Measurements from ENCODE around the gene ELOA2. TPM values are rescaled to one million over a fixed set of nuclear protein-coding genes. Genes with fewer than 3 reads are reported as not detected.
"Not testable (repeated sequence)": the region's sequence is repeated elsewhere in the genome, so short reads cannot be mapped to it uniquely, and the experiment has no call there.

The ELOA2 gene
- total RNA-seq, 1 donor from 2014 or later, result not detected

DNA sequence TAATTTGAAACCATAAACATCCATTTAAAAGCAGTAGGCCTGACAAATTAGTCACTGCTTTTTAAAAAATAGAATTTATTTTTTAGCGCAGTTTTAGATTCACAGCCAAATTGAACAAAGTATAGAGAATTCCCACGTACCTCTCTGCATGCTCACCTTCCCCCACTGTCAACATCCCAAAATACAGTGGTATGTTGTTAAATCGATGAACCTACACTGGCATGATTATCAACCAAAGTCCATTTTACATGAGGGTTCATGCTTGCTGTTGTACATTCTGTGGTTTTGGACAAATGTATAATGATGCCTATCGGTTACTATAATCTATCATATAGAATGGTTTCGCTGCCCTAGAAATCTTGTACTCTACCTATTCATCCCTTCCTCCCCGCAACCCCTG is 5.6 kb upstream of the ELOA2 start:
- TF ChIP-seq, protein P1, sequence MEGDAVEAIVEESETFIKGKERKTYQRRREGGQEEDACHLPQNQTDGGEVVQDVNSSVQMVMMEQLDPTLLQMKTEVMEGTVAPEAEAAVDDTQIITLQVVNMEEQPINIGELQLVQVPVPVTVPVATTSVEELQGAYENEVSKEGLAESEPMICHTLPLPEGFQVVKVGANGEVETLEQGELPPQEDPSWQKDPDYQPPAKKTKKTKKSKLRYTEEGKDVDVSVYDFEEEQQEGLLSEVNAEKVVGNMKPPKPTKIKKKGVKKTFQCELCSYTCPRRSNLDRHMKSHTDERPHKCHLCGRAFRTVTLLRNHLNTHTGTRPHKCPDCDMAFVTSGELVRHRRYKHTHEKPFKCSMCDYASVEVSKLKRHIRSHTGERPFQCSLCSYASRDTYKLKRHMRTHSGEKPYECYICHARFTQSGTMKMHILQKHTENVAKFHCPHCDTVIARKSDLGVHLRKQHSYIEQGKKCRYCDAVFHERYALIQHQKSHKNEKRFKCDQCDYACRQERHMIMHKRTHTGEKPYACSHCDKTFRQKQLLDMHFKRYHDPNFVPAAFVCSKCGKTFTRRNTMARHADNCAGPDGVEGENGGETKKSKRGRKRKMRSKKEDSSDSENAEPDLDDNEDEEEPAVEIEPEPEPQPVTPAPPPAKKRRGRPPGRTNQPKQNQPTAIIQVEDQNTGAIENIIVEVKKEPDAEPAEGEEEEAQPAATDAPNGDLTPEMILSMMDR (IDR thresholded peaks at IDR 0.05; ENCODE audit: borderline replicate concordance), result no peak
- Histone ChIP-seq H3K27ac (replicated peaks) (no peak overlapping the region), H3K4me1 (no peaks in the 10 kb centered on the region), H3K4me3 (no peak overlapping the region), H3K27me3 (ENCODE audit: low read depth) (peaks cover 14% of the 10 kb centered on the region), H3K9me3 (replicated peaks) (no peaks in the 10 kb centered on the region), H3K36me3 (no peaks in the 10 kb centered on the region)
- intact Hi-C loops (cut with micrococcal nuclease), result no loop called here
- no peak for DNase-seq

DNA sequence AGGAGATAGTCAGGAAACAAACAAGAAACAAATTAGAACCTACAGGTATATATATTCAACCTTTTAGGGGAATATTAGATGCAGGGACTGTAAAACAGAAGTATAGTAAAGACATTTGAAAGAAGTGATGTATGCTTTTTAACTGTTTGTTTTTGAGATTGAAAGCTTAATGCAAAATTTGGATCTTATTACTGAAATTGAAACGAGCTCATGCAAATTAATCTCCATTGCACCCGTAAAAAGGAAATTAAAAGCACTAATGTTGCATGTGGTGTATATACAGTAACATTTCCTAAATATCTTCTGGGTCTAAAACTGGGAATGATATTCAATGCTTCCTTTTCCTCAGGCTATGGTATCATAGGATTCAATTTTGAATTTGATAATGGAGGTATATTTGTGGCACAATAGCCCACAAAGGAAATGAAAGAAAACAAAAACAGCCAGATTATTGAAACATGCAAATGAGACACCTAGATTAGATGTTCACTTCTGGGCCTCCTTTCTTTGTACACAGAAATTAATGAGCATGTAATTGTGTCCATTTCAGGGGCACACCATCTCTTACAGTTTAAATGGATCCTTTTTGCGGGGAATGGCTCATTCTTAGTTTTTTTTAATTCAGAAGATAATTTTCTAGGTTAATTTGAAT is 1.6 kb upstream of the ELOA2 start:
- Histone ChIP-seq H3K27me3 (ENCODE audit: low read depth) (peaks cover 21% of the 10 kb centered on the region), H3K4me3 (no peak overlapping the region), H3K36me3 (no peaks in the 10 kb centered on the region), H3K9me3 (replicated peaks) (no peaks in the 10 kb centered on the region), H3K27ac (replicated peaks) (no peak overlapping the region), H3K4me1 (no peaks in the 10 kb centered on the region)
- intact Hi-C loops (cut with micrococcal nuclease), result no loop called here
- TF ChIP-seq, protein P1 (IDR thresholded peaks at IDR 0.05; ENCODE audit: borderline replicate concordance), result no peak
- no peak for DNase-seq

DNA sequence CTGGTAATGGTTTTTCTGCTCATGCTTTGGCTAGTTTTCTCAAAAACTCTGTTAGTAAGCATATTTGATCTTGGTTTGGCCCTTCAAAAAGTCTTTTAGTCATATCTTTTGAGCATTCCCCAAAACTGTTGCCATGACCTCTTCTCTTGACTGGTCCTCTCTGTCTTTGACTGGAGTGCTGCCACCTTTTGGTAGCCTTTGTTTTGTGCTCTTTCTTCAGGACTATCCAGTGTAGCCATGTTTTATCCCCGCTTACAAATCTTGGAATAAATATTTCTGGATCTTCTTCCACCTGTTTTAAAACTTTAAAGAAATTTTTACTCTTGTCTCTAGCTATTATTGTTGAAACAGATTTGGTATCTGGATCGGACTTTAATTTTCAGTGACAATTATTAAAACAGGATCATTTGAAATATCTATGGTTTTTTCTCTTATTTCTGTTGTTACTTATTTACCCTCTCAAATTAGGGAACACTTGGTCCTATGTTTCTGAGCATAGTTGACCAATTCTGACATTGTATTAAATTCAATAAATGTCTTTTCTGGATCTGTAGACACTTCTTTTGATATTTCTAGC is 965 bp upstream of the ELOA2 start:
- DNase-seq, result no peak

DNA sequence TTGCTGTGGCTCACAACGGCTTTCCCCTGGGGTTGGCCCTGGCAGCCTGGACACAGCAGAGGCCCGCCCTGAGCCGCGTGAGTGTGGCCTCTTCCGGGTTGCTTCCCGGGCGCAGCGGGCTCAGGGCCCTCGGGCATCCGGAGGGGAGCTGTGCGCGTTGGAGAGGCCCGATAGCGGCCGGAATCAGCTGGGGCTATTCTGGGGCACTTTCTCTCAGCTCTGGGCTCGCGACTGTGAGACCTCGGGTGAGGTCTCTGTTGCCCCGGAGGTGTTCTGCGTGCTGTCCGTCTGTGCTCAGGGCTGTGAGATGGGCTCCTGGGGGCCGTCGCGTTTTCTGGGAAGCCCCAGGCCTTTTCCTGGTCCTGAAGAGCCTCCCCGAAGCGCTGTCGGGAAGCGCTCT is 830 bp downstream of the ELOA2 start:
- H3K36me3 ChIP-seq; intact Hi-C loops (cut with micrococcal nuclease); H3K9me3 ChIP-seq (replicated peaks); DNase-seq; H3K4me1 ChIP-seq; H3K4me3 ChIP-seq; H3K27ac ChIP-seq (replicated peaks): not testable (repeated sequence)
- peaks cover 23% of the 10 kb centered on the region for H3K27me3 ChIP-seq (ENCODE audit: low read depth)

More for the DNA sequence above, 965 bp upstream of the ELOA2 start:
- TF ChIP-seq, protein P1 (IDR thresholded peaks at IDR 0.05; ENCODE audit: borderline replicate concordance), result peak; percentile 36
- H3K36me3 ChIP-seq, result no peaks in the 10 kb centered on the region
- H3K27ac ChIP-seq (replicated peaks), result no peak overlapping the region
- no peaks in the 10 kb centered on the region for H3K9me3 ChIP-seq (replicated peaks)
- intact Hi-C loops (cut with micrococcal nuclease), result no loop called here
- no peak overlapping the region for H3K4me3 ChIP-seq
- no peaks in the 10 kb centered on the region for H3K4me1 ChIP-seq
- peaks cover 23% of the 10 kb centered on the region for H3K27me3 ChIP-seq (ENCODE audit: low read depth)

DNA sequence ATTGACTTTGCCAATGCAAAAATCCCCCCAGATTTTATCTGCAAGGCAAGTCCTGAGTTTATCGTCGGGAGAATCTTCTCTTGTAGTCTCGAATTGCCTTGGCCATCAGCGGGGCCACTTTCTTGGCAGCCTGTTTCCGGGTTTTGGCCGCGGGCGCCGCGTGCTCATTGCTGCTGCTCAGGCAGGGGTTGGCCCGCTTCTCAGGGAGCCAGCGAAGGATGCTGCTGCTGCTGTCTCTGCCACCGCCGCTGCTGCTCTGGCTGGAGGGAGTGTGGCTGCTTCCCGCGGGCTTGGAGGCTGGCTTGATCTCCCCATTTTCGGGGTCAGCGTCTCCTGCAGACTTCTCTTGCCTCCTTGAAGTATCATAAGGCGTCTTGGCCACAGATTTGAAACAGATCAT is 2.5 kb downstream of the ELOA2 start:
- intact Hi-C loops (cut with micrococcal nuclease), result no loop called here
- Histone ChIP-seq H3K27ac (replicated peaks) (no peak overlapping the region), H3K36me3 (no peaks in the 10 kb centered on the region), H3K4me1 (no peaks in the 10 kb centered on the region), H3K9me3 (replicated peaks) (no peaks in the 10 kb centered on the region), H3K4me3 (no peak overlapping the region), H3K27me3 (ENCODE audit: low read depth) (peaks cover 20% of the 10 kb centered on the region)
- no peak for DNase-seq
- TF ChIP-seq, protein P1 (IDR thresholded peaks at IDR 0.05; ENCODE audit: borderline replicate concordance), result no peak

DNA sequence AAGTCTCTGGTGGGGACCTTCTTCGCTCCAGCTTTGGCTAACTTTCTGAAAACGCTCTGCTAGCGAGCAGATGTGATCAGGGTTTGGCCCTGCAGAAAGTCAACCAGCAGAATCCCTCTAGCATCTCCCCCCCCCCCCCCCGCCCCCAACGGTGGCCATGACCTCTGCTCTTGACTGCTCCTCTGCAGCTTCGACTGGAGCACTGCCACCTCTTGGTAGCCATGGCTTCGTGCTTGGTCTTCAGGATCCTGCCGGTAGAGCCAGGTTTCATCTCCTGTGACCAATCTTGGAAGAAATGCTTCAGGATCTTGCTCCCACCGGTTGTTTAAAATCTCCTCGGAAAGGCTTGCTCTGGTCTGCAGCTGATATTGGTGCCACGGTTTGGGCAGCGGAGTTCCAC is 4.5 kb downstream of the ELOA2 start:
- H3K36me3 ChIP-seq; H3K9me3 ChIP-seq (replicated peaks); H3K27me3 ChIP-seq (ENCODE audit: low read depth); H3K4me1 ChIP-seq; H3K27ac ChIP-seq (replicated peaks); H3K4me3 ChIP-seq; DNase-seq; intact Hi-C loops (cut with micrococcal nuclease): not testable (repeated sequence)

DNA sequence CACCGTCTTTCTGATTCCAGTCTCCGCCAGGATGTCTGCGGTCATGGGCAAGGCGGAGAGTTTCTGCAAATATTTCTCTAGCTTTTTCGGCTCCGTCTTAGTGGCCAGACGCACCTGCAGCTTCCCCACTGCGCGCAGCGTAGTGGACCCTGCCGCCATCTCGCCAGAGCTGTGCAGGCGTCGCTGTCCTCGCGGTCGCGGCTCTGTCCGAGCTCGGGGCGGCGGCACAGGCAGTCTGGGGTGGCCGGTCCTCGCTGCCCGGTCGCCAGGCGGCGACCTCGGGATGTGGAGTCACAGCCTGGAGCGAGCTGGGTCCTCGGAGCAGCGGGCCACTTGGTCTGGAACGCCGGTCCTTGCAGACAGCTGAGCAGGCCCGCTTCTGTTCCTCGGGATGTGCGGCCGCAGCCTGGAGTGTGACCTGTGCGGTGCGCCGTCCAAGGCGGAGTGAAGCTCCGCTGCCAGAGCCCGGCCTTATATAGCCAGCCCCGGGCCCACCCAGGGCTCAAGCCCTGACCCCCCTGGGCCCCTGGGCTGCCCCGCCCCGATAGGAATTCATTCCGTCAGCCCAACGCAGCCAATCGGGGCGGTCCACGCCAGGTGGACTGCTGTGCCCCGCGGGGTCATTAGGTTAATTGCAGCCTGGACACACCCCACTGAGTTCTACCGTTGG is 5.6 kb downstream of the ELOA2 start:
- intact Hi-C loops (cut with micrococcal nuclease); H3K4me3 ChIP-seq; H3K27ac ChIP-seq (replicated peaks); DNase-seq; H3K9me3 ChIP-seq (replicated peaks); H3K27me3 ChIP-seq (ENCODE audit: low read depth); H3K4me1 ChIP-seq; H3K36me3 ChIP-seq: not testable (repeated sequence)

DNA sequence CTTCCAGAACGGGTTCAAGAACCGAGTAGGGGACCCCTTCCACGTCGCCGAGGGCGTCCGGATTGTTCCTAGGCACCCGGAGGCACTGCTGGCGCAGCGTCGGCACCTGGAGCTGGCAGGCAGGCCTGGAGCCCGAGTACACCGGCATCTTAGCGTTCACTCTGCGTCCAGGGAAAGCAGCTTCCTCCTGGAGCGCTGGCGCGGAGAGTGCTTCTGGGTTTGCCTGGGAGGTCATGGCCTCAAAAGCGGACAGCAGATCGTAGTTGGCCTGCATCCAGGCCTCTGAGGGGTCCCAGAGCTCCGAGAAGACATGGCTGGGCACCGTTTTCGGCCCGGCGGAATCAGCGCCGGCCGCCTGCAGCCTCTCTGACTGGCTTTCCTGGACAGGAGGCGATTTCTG is 6.7 kb downstream of the ELOA2 start:
- H3K9me3 ChIP-seq (replicated peaks); H3K4me3 ChIP-seq; H3K27ac ChIP-seq (replicated peaks); DNase-seq; H3K4me1 ChIP-seq; H3K27me3 ChIP-seq (ENCODE audit: low read depth); H3K36me3 ChIP-seq; intact Hi-C loops (cut with micrococcal nuclease): not testable (repeated sequence)

DNA sequence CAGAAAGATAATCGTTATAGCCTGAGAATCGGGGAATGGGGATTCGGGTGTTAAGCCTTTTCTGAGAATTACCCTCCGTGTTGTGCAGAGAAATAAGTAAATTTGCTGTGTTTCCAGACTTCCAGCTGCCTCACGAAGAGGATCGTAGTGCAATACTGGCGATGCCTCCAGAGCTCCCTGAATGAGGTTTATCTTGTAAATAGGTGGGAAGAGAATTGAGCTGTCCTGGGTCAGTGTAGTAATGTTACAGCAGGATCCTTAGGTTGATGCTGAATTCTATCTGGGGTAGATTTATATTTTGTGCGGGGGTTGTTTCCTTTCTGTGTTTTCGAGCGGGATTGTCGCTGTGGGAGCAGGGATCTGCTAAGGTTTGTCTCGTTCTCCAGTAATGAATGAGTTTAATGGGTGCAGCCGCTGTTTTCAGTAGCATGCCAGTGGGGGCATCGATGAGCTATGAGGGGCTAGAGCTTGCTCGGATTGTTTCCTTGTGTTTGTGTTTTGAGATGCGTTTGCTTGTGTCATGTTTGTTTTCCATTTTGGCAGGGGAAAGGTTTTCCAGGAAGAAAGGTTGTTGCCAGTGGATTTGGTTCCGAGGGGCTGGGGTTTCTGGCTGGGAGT is 9.8 kb downstream of the ELOA2 start:
- DNase-seq; H3K36me3 ChIP-seq; H3K4me3 ChIP-seq; H3K27ac ChIP-seq (replicated peaks); H3K27me3 ChIP-seq (ENCODE audit: low read depth); H3K4me1 ChIP-seq; intact Hi-C loops (cut with micrococcal nuclease); H3K9me3 ChIP-seq (replicated peaks): not testable (repeated sequence)
